ENCODE data around the gene ASNS. TPM values are rescaled to one million over a fixed set of nuclear protein-coding genes. Genes with fewer than 3 reads are reported as not detected.

Gene ASNS
- polyA plus RNA-seq, 3 donors from 2014 or later, result 11.8 to 41.7 (median 14.7) TPM

Other genes with a start within 250 kb of the ASNS start
- gene TAC1, start 140.3 kb downstream of the ASNS start, polyA plus RNA-seq, result not detected
- gene OCM2, start 117.8 kb upstream of the ASNS start, polyA plus RNA-seq, result not detected
- 1 to 10 TPM in 2 of 3 donors, under 1 TPM in 1; 0.85 to 3.1 (median 1.3) TPM for gene LMTK2, start 234.5 kb upstream of the ASNS start, polyA plus RNA-seq